Neural crest cell (in vitro differentiated cells): ENCODE results near the gene MIX23. TPM values are rescaled to one million over a fixed set of nuclear protein-coding genes. Genes with fewer than 3 reads are reported as not detected.

Experiments used
- DNase-seq: peaks from one replicate; pipeline ENCODE4 v3.0.0; 2021; ENCODE audit warnings: low read depth, mixed read lengths, low spot score
- H3K27ac Mint-ChIP-seq: one replicate; pipeline ENCODE4 v1.8.0; 2021; ENCODE audit warnings: mild to moderate bottlenecking, mixed read lengths; ENCODE audit not compliant: unreplicated experiment
- H3K27me3 Mint-ChIP-seq: 2 replicates; pipeline ENCODE4 v1.8.0; 2021; ENCODE audit warnings: low read depth, mild to moderate bottlenecking, mixed read lengths
- H3K36me3 Mint-ChIP-seq: 2 replicates; pipeline ENCODE4 v1.8.0; 2021; ENCODE audit warnings: low read depth, mild to moderate bottlenecking, mixed read lengths
- H3K4me1 Mint-ChIP-seq: 2 replicates; pipeline ENCODE4 v1.8.0; 2021; ENCODE audit warnings: mixed read lengths
- H3K4me3 Mint-ChIP-seq: one replicate; pipeline ENCODE4 v1.8.0; 2021; ENCODE audit warnings: mild to moderate bottlenecking, mixed read lengths
- H3K9me3 Mint-ChIP-seq: 2 replicates; pipeline ENCODE4 v1.8.0; 2021; ENCODE audit warnings: mixed read lengths
- long read RNA-seq: library from polyadenylated mRNA; unstranded; transcript quantifications from one replicate; pipeline ENCODE4 v2.0.0, GENCODE V29; 2020
- total RNA-seq: library from RNA; stranded (reverse); gene quantifications from 2 replicates; pipeline ENCODE4 v1.2.1, GENCODE V29; 2021
- TF ChIP-seq, protein P1 (sequence below): fragments of 200-600 bp; sonication (generic); conservative IDR thresholded peaks from 2 replicates; pipeline ENCODE4 v1.5.0; 2021; ENCODE audit warnings: antibody characterized with exemption, mild to moderate bottlenecking

The MIX23 gene
- total RNA-seq: 52.5 and 60.1 TPM in 2 replicates
- long read RNA-seq, transcript CCDC58-201 (5 exons, 720 nt): major isoform, 7 of 13 reads
- long read RNA-seq, partial matches to known transcripts: 1 of 13 reads
- long read RNA-seq, other reads (novel, unspliced or antisense): 2 of 13 reads

DNA sequence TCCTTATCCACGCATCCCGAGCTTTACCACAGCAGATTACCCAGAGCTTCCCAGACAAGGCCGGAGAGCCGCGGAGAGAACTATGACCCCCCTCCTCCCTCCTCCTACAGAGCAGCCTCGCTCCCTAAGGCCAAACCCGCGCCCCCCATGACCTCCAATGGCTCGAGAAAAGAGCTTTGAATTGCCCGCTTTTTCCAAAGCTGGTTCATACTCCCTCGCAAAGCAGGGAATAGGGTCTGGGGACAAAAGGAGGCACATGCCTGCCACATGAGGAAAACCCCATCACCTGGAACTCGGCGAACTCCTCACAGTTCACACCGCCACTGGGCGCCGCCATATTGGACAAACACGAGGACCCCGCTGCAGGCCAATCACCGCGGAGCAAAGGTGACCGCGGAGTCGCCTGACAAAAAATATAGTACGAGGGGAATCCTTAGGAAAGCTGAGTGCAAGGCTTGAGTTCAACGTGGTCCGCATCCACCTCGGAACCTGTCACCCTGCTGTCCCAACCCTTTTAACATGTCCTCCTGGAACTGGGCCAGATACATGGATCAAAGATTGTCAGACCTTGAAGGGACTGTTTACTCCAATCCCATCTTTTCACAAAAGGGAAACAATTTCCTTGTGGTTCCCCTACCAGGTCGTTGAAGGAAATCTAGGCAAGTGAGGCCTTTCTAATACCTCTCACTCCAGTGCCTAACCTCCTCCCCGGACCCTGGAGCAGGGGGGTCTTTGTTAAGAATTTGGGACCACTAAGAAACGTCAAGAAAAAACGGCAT, at the start of gene MIX23:
TSS of gene MIX23 (minus strand) at position 344 of the 779 bp plus-strand sequence. CDS start at position 337, 7 bp downstream.
- peak; percentile 79 for DNase-seq
- peaks cover 31% of the 10 kb centered on the region for H3K4me1 Mint-ChIP-seq
- no peaks in the 10 kb centered on the region for H3K27me3 Mint-ChIP-seq
- peak within 1 kb of the TSS; percentile 98 for H3K4me3 Mint-ChIP-seq
- H3K36me3 Mint-ChIP-seq: no peaks in the 10 kb centered on the region
- peak within 1 kb of the TSS; percentile 96 for H3K27ac Mint-ChIP-seq
- TF ChIP-seq, protein P1, sequence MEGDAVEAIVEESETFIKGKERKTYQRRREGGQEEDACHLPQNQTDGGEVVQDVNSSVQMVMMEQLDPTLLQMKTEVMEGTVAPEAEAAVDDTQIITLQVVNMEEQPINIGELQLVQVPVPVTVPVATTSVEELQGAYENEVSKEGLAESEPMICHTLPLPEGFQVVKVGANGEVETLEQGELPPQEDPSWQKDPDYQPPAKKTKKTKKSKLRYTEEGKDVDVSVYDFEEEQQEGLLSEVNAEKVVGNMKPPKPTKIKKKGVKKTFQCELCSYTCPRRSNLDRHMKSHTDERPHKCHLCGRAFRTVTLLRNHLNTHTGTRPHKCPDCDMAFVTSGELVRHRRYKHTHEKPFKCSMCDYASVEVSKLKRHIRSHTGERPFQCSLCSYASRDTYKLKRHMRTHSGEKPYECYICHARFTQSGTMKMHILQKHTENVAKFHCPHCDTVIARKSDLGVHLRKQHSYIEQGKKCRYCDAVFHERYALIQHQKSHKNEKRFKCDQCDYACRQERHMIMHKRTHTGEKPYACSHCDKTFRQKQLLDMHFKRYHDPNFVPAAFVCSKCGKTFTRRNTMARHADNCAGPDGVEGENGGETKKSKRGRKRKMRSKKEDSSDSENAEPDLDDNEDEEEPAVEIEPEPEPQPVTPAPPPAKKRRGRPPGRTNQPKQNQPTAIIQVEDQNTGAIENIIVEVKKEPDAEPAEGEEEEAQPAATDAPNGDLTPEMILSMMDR: no peak
- H3K9me3 Mint-ChIP-seq: no peaks in the 10 kb centered on the region

DNA sequence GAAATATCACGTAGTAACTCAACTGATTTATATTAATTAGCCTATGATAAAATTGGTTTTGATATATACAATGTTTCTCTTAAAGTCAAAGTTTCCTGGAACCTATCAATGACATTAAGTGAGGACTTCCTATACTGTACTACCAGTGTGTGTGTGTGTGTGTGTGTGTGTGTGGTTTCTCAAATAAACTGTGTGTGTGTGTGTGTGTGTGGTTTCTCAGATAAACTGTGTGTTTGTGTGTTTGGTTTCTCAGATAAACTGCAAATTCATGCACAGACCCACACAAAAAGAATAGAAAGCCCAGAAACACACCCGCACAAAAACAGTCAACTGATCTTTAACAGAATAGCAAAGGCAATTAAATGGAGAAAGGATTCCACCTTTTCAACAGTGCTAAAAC, 47.3 kb upstream of the MIX23 start:
- no peaks in the 10 kb centered on the region for H3K9me3 Mint-ChIP-seq
- TF ChIP-seq, protein P1: no peak
- no peaks in the 10 kb centered on the region for H3K4me1 Mint-ChIP-seq
- H3K36me3 Mint-ChIP-seq: peaks cover 26% of the 10 kb centered on the region
- DNase-seq: no peak
- no peak overlapping the region for H3K4me3 Mint-ChIP-seq
- no peaks in the 10 kb centered on the region for H3K27me3 Mint-ChIP-seq
- no peak overlapping the region for H3K27ac Mint-ChIP-seq

DNA sequence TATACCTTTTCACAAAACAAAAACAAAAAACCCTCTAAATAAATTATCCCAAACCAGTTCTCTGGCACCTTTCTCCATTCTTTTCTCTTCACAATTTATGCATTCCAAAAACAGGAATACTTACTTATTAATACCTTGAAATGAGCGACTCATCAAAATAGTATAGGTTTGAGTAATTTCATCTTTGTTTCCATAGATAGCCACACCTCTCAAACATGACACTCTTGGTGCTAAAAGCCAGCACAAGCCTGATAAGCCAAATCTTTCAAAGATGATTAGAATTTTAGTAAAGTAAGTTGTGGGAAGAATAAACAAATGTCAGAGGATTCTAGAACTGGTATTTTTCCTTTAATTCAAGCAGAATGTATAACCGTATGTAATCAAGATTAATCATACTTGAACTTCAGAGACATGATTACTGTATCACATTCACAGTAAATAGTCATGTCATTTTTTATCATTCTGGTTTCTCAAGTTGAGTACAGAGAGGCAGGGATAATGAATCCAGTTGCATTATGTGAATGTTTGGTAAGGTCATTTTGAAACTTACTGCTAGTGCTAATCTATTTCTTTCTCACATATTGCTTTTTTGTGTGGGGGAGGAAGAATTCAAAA, 44.9 kb upstream of the MIX23 start:
- DNase-seq: no peak
- Mint-ChIP-seq H3K9me3 (no peaks in the 10 kb centered on the region), H3K36me3 (peaks cover 22% of the 10 kb centered on the region), H3K4me3 (no peak overlapping the region), H3K4me1 (no peaks in the 10 kb centered on the region), H3K27me3 (no peaks in the 10 kb centered on the region), H3K27ac (no peak overlapping the region)
- TF ChIP-seq, protein P1: no peak

DNA sequence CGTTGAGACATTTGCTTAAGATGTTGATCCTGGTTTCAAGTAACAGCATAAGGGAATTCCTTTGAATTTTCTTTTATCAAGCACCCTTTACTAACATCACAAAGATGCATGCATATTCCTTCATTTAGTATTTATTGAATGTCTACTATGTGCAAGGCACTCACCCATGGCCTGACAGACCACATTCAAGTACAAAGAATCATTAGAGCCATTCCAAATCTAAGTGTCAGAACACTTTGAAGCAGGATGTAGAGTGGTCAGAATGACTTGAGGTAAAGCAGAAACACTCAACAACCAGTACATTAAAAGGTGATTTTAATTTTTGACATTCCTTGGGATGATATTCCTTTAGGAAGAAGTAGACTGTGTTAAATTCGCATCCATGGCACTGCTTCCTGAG, 38.8 kb upstream of the MIX23 start:
- H3K9me3 Mint-ChIP-seq: no peaks in the 10 kb centered on the region
- H3K27ac Mint-ChIP-seq: no peak overlapping the region
- TF ChIP-seq, protein P1: no peak
- H3K36me3 Mint-ChIP-seq: peaks cover 7% of the 10 kb centered on the region
- H3K4me3 Mint-ChIP-seq: no peak overlapping the region
- DNase-seq: no peak
- no peaks in the 10 kb centered on the region for H3K27me3 Mint-ChIP-seq
- peaks cover 3% of the 10 kb centered on the region for H3K4me1 Mint-ChIP-seq

DNA sequence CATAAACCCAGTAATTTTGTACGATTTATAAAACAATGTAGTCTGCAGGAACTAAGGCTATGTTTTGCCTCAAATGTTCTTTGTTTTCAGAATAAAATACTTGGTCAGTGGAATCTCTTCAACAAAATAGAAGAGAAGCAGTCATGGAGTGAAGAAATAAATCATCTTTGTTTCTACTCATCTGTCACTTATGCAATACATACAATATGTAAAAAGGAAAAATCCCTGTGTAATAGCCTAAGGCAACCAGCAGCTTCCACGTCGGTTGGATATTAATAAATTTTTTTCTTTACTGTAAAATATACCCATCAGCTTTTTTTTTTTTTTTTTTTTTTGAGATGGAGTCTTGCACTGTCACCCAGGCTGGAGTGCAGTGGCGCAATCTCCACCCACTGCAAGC, 38.1 kb upstream of the MIX23 start:
- Mint-ChIP-seq H3K27ac (no peak overlapping the region), H3K4me1 (peaks cover 10% of the 10 kb centered on the region), H3K4me3 (no peak overlapping the region), H3K9me3 (no peaks in the 10 kb centered on the region), H3K27me3 (peaks cover under 1% of the 10 kb centered on the region), H3K36me3 (peaks cover 3% of the 10 kb centered on the region)
- no peak for DNase-seq
- TF ChIP-seq, protein P1: no peak
